Measurements from ENCODE around the gene PSMD6.
A peak's percentile ranks its signal among the peaks of the same experiment; 100 is the strongest.

The PSMD6 gene

DNA sequence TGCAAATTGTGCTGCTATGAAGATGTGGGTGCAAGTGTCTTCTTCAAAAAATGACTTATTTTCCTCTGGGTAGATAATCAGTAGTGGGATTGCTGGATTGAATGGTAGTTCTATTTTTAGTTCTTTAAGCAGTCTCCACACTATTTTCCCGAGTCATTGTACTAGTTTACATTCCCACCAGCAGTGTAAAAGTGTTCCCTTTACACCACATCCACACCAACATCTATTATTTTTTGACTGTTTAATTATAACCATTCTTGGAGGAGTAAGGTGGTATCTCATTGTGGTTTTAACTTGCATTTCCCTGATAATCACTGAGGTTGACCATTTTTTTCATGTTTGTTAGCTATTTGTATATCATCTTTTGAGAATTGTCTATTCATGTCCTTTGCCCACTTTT is 19.7 kb upstream of the PSMD6 start:
- DNase-seq = no peak

DNA sequence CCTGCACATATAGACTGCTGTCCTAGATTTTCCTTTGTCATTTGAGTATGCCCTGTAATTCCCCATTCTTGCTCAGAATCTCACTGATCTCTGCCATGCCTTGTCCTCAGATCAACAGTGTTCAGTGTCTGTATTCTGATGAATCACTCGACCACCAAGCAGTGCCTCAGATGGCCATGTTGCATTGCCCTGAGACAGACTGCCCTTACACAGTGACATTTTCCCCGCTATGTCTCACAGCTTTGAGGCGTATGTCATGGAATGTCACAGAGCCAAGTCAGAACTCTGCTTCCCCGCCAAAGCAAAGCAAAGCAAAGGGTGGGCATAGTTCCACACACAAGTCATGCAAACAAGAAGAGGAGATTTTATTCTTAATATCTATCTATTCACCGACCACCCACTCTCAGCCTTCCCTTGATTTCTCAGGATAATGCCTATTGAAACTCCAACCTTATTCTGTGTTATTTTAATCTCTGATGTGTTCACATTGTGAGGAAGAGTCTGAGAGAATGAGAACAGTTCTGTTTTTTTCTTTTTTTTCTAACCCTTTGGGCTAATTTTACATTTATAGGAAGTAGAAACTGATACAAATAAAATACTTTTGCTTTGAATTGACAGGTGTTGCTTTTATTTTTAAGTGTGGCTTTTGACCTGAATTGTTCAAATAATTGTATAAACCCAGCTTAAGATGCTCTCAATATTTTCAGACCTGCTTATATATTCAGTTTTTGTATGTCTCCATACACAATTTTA is 16.9 kb upstream of the PSMD6 start:
- no peak for DNase-seq

DNA sequence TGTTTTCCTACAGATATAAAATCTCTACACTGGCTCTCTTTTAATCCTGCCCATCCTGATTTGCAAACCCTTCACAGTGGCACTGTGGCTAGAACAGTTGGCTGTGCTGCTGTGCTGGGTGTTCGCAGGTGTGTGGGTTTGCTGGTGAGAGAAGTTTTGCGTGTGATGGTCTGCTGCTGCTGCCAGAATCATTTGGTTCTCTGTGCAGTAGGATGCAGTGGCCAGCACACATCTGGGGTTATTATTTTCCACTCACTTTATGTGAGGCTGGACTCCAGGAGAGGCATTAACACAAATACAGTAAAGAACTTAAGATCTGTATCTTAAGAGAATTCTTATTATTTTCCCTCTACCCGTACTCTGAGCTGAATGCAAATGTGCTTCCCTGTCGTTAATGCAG is 16.0 kb upstream of the PSMD6 start:
- no peak for DNase-seq

DNA sequence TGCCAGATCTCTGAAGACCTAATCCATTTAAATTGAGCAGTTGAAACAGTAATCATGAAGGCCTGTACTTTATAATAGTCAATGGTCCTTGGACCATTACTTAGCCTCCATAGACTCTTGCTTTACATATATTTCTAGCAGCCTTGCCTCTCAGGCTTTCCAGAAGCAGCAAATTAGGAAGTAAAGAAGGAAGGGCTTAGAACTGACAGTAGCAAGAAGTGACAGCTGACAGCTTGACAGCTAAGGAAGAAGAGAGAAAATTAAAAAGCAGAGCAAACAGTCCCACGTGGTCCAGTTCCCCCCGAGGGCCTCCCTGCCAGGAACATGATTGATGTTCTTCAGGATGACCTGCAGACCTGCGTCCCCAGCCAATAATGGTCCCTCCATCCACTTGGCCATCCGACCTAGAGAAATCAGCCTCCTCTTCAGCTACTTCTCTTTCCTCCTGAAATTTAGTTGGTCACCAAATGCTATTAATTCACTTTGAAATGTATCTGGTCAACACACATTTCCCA is 15.0 kb upstream of the PSMD6 start:
- DNase-seq = no peak

DNA sequence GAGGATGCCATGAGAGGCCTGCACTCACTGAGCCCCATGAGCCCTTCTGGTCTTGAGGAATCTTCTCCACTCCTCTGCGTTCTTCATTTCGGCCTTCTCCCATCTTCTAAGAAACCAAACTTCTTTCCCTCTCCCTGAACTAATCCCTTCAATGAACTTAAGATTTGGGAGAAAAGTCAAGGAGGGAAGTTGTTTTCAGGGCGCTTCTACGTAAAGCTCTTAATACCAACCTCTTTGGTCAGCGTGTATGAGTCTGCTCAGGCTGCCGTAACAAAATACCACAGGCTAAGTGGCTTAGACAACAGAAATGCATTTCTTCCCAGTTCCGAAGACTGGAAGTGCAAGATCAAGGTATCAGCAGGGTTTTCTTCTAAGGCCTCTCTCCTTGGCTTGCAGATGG is 13.8 kb upstream of the PSMD6 start:
- no peak for DNase-seq

DNA sequence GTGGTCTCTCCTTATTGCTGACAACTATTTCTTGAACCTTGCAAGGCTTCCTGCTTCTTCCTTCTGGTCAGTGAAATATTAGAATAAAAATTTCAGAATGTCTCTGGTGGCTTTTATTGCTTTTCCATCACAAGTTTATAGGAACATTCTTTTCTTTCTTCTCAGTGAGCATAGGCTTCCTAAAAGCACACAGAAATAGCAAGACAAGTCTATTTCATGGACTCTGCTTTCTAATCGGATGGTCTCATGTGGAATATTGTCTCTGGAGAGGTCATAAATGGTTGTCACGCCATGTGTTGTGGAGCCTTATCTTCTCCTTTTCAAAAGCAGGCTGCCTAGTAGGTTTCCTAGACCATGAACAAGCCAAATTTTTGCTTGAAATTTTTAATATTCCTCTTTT is 9.8 kb upstream of the PSMD6 start:
- DNase-seq = no peak

DNA sequence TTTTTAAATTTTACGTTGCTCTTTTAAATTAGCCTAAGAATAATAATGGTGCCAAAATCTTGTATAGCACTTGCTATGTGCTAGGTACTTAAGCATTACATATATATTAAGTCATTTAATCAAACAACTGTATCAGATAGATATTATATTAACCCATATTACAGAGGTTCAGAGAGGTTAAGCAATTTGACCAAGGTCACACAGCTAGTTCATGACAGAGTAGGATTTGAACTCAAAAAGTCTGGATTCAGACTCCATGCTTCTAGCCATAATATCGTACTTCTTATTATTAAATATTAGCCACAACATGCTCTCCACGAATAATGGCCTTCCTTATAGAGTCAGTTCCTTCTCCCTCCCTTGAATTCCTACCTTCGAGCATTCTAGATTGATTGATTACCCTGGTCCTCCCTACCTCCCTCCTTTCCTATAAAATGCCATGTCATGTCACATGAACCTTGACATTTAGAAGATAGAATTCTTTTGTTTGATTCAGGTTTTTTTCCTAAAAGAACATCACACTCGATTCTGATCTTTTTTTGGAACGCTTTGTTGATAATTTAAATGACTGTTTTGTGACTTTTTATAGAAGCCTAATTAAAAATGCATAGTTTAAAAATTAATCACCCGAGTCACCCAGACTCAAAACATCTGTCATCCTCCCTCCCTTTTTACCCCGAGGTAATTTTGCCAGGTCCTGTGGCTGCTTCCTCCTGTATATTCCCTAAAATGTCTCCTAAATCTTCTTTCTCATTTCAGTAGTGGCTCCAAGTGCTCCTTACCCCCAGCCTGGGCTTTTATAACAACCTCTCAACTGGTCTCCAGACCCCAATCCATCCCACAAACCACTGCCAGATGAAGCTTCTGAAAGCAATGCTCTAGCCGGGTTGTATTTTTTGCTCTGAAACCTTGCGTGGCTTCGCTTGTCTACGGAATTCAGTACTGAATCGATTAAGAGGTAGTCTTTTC is 8.5 kb upstream of the PSMD6 start:
- no peak for DNase-seq

DNA sequence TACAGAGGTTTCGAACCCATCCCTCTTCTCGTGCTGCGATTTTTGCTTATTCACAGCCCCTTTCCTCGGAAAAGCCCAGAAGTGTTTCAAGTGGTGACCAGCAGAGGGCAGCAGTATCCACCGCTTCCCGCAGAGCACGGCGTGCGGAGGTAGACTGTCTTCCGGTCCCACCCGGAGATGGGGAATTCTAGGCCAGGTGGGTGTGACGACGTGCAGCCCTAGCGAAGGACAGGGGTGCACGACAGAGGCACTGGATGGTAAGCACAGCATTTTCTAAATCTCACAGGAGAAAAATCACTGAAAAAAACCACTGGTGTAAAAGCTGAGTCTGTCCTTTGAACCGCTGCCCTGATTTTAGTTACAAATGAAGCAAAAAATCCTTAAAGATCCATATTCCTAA is 7.4 kb upstream of the PSMD6 start:
- DNase-seq = peak; percentile 76

DNA sequence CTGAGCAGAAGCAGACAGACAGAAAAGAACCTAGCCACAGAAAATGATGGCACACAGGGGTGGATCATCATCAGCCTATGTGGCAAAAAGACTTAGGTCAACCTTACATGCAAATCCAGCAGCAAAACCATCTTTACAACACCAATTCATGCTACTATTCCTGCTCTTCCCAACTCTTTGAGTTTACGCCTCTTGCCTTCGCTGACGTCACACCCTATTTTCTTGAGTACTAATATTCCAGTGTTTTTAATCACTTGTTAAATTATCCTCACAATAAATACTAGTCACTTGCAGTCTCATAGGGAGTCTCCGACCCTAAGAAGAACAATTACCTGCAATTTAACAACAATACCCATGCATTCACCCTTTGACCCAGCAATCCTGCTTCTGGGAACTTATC is 6.0 kb upstream of the PSMD6 start:
- DNase-seq = no peak

DNA sequence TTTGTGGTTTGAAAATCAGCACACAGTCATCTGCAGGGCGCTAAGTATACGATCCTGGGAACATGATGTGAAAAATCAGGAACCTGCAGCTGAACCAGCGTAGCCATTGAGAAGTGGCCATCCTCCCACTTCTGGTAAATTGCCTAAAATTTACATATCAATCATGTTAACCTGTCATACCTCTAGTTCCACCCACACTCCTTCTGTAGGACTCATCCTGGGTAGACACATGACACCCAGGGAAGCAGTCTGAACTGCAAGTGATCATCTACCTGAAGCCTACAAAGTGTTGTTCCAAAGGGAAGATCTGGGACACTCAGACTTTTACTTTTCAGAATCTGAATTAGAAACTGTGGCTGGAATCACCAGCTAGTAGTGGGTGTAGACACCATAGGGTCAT is 5.5 kb upstream of the PSMD6 start:
- DNase-seq = no peak

DNA sequence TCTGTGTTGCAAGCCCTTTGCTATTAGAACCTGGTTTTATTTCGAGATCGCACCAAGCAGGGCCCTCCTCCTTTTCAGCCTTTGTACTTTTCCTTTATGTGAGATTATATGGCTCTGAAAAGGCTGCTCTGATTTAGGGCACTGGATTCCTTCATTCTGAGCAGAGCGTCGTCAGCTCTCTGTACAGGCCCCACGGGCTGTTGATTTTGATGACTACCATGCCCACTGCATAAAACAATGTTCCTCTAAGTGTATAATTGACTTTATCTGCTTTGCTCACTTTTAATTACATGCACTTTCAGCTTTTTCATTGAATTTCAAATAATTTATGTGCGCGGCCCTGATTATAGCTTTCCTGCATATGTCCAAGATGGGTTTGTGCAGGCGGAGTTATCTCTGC is 4.4 kb upstream of the PSMD6 start:
- no peak for DNase-seq

DNA sequence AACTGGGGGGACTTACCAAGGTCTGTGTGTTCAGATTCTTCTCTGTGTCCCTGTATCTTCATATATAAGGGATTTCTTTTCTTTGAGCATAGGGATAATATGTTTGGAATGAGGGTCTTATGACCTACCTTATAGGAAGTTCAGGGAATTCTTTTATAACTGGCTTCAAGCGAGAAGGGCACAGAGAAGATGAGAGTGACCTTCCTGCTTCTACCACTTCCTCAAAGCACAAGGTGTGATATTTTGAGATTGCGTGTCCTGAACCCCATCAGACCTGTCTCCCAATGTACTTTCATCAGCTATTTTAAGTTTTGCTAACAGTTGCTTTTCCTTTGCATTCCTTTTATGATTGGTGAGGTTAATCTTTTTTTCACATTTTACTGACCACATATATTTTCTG is 3.1 kb upstream of the PSMD6 start:
- no peak for DNase-seq

DNA sequence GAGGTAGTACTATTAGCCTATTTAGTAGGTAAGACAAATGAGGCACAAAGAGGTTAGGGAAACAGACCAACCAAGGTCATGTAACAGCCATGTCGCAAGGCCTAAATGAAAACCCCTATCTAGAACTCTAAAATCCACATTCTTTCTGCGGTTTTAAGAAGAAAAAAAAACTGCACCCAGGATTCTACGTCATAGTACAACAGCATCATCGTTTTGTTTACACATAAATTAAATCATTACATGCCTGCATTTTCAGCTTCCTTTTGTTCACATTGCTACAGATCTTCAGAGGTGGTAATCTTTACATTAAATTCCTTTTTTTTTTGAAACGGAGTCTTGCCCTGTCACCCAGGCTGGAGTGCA is 548 bp upstream of the PSMD6 start:
- DNase-seq = no peak

DNA sequence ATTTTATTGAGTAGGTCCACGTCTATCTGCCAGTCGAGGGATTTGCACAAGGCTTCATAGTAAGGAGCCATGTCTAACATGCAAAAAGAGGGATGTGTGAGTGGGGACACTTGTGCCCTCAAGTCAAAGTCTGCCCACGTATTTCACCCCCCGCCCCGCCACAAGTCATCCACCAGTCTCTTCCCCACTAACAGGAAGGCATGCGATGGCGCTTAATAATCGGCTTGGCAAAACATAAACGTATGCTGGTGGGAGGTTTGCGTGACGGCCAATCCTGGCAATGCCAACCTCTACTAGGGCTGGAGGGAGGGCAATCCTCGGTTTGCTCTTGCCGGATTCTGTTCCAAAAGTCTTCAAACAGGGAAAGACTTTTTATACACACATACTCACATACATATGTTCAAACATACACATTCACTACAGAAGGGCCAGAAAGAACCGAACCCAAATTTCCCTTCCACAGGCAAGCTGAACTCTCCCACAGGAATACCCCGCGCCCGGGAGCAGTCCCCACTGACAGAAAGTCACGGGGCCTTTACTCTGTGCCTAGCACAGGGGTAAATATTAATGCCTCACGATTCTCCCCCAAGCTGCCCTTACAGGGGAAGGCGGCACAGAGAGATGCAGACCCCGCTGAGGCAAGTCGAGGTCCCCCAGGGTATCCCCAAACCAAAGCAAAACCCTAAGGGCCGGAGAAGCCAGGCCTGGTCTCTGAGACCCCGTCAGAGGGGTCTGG is 675 bp downstream of the PSMD6 start:
- DNase-seq = peak; percentile 11

DNA sequence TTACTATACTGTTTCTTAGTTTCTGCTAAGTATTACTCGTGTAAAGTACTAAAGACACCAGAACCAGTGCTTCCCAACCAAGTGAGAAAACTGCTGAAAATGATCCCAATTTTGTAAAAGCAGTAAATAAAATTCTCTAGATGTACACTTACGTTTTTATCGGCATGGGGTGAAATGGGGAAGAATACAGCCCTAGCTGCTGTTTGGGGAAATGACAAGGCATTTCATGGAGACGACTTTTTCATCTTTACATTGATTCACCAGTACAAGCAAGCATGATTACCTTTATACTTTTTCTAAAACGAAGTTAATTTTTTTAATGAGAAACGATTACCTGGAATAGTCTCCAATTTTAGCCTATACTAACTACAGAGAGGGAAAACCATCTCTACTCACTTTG is 1.4 kb downstream of the PSMD6 start:
- DNase-seq = no peak

DNA sequence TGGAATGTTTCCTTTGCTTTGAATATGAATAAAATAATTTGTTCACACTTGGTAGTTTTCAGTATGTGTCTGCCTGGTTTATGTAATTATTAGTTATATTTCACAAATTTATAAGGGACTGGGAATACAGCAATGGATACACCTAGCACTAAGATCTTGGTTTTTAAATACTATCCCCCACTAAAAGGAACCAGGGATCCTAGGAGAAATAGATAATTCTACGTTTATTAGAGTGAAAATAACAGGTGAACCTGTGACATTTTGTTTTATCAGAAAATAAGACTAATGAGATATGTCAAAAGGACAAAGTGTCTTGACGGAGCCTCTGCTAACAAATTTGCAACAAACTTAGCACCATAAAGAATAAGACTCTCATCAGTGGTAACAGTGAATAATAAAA is 3.4 kb downstream of the PSMD6 start:
- DNase-seq = no peak

DNA sequence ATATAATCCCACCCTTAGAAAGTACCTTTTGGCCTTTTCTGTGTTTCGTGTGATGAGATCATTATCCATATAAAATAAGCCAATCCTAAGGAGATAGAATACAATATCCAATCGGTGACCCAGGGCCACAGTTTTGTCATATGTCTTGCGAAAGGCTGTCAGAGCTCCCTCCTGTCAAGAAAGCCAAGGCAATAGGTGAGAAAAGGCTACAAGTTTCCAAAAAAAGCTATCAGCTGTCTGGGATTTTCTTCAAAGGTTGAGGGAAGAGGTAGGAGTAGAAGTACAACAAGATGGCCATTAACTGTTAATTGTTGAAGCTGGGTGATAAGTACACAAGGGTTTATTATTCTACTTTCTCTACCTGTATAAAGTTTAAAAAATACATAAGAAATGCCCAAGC is 4.0 kb downstream of the PSMD6 start:
- DNase-seq = no peak

DNA sequence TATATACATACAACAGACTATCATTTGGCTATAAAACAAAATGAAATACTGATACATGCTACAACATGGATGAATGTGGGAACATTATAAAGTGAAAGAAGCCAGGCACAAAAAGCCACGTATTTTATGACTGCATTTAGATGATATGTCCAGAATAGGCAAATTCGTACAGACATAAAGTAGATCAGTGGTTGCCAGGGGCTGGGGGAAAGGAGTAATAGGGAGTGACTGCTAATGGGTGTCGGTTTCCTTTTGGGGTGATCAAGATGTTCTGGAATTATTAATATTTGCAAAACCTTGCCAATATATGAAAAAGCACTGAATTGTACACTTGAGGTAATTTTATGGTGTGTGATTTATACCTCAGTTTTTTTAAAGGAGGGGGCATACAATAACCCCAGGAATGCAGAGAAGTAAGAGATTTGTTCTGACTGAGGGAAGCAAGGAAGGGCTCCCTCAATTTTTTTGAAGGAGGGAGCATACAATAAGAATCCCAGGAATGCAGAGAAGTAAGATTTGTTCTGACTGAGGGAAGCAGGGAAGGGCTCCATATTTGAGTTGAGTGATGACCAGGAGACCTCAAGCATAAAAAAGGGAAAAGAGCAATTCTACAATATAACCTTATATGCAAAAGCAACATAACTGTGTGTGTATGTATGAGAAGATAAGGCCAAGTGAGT is 6.2 kb downstream of the PSMD6 start:
- no peak for DNase-seq

DNA sequence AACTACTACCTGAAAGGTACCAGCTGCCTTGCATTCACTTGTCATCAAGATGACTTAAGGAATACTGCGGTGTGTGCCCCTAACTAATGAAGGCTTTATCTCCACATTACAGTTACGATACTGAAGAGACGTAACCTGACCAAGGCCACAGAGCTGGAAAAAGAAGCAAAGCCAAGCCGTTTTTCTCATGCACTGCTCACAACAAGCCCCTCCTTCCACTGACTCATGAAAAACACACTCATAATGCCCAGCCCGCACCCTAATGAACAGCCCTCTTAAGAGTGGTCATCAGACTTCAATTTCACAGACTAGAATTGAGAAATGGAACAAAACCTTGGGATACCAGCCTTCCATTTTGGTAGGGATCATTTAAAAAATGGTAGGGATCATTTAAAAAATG is 11.6 kb downstream of the PSMD6 start:
- no peak for DNase-seq

DNA sequence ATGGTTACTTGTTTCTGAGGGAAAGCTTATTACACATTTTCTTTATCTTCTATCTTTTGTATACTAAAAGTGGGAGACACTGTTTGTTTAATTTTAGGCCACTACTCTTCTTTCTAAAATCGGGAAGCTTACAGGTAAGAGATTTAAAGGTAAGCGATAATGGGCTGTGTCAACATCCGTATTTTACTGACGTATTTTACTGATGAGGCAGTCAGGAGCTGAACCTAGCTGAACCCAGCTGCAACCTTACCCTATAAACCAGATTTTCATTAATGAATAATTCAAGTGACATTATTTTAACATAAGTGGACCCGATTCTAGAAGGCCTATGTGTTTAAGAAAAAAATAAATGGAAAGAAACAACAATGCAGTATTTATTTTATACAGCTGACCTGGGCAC is 13.1 kb downstream of the PSMD6 start:
- DNase-seq = no peak

DNA sequence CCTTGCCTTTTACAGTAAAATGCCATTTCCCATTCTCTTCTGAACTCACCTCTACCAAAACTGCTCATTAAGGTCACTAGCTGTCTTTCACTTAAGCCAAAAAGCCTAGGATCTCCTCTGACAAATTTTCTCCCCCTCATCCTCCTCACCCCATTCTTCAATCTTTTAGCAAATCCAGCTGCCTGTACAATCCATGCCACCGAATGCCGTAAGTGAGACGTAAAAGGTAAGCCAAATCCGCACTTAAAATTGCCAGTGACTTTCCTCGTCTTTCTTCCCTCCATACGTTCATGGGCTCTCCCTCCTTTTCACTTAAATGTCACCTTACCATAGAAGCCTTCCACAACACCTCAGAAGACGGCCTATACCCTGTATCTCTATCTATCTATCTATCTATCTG is 13.8 kb downstream of the PSMD6 start:
- no peak for DNase-seq

DNA sequence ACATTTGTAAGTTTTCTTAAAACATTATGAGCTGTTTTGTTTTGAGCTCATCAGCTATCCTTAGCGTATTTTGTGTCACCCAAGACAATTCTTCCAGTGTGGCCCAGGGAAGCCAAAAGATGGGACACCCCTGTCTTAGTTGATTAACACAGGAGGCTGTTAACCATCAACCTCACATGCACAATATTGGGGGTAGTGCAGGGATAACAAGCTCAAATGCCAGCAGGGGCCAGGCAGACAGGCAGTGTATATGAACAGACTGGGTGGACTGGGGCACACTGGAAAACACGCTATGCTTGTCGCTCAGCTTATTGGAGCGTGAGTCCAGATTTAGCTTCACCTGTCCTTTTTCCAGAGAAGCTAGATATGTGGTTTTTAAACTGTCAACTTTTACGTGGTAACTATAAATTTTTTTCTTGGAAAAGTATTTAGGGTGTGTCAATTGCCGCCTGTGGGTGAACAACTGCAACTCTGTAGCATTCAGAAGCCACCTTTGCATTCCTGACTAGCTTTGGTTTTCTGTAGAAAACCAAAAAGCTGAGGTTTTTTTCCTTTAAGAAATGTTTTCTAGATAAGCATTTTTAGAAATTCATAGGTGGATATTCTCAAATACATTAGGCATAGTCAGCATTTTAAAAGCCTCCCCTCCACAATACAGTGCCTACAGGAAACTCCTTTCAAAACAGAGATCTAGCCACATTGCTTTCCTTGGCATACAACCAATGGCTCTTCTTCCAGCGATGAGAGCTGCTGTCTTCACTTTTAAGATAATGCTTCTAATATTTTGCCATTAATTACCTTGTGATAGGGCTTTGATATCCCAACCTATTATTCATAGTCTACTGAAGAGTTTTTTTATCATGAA is 14.6 kb downstream of the PSMD6 start:
- DNase-seq = no peak

All from activated naive CD4-positive, alpha-beta T cell treated with anti-CD3 and anti-CD28 coated beads, Interleukin-2, amount 50 U/mL, for 16 hours (primary cell).